GM12873 (cell line): ENCODE measurements around the gene GRK4.

Source experiments
- CTCF ChIP-seq: IDR thresholded peaks from 2 replicates; pipeline ENCODE4 v1.5.1; 2012; ENCODE audit warnings: low read depth, mild to moderate bottlenecking, moderate library complexity, low read length, control low read depth; ENCODE audit not compliant: insufficient read depth; ENCODE audit errors: missing control alignments

Gene GRK4

GRCh38 chr4:2981256-2981819, 18.0 kb downstream of the GRK4 start:
- TF ChIP-seq CTCF, result no peak

- no peak for TF ChIP-seq CTCF
These were observed 18.6 kb downstream of the GRK4 start for GRCh38 chr4:2982012-2982411.

DNA sequence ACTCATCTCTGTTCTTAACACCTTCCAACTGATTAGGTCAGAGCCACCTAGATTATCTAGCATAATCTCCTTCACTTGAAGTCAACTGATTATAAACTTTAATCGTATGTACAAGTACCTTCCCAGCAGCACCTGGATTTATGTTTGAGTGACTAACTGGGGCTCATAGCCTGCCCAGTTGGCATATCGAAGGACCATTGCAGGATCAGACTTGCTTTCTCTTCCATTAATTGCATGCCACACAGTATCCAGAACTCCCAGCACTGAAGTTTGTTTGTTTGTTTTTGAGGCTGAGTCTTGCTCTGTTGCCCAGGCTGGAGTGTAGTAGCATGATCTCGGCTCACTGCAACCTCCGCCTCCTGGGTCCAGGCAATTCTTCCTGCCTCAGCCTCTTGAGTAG, 27.9 kb downstream of the GRK4 start:
- no peak for TF ChIP-seq CTCF

GRCh38 chr4:2994917-2995316, 31.5 kb downstream of the GRK4 start:
- no peak for TF ChIP-seq CTCF

DNA sequence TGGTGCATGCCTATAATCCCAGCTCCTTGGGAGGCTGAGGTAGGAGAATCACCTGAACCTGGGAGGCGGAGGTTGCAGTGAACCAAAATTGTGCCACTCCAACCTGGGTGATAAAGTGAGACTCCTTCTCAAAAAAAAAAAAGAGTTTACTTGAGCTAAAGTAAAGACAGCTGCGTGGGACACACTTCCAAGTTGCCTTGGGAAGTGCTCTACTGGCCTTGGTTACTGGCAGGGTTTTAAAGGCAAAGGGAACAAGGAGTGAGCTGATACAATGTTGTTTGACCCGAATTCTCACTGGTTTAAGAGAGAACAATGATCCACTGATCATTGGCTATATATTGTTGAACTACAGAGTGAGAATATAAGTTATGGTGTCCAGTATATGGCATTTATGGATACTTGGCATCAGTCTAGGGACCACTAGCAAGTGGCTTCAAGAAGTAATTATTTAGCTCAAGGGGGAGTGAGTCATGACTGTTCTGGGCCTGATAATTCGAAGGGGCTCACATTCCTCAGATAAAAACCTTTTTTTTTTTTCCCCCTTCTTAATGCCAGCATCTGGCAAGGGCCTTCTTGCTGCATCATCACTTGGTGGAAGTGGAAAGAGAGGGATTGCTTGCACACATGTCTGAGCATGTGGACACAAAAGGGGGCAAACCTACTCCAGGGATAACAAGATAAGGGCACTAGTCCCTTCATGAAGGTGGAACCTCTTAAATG, 32.3 kb downstream of the GRK4 start:
- no peak for TF ChIP-seq CTCF

DNA sequence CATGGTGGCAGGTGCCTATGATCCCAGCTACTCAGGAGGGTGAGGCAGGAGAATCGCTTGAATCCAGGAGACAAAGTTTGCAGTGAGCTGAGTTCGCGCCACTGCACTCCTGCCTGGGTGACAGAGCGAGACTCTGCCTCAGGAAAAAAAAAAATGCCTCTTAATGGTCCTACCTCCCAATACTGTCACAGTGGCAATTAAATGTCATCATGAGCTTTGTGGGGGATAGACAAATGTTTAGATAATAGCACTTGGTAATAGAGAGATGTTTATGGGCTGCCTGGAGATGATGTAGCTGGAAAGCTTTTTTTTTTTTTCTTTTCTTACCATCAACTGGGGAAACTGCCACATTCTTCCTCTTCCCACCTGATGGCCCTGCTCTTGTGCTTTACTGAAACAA, 33.0 kb downstream of the GRK4 start:
- TF ChIP-seq CTCF, result no peak

DNA sequence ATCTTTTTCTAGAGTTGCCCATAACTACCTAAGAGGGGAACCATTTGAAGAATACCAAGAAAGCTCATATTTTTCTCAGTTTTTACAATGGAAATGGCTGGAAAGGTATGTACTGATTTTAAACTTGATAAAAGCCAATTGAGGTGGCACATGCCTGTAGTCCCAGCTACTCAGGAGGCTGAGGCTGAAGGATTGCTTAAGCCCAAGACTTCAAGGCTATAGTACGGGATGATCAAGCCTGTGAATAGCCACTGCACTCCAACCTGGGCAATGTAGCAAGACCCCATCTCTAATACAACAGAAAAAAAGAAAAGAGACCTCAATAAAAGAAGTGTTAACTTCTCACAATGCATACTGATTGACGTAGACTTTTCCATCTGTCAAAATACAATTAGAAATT, 44.4 kb downstream of the GRK4 start:
- TF ChIP-seq CTCF, result no peak
